Upper lobe of right lung (tissue), 1 donor: Measurements from ENCODE around the gene VAV3. TPM values are rescaled to one million over a fixed set of nuclear protein-coding genes. Genes with fewer than 3 reads are reported as not detected.

Experiments
- ATAC-seq: fragments of 200-7000 bp; cut with Tn5 transposase; one replicate; pipeline ENCODE4 v1.9.1; 2020; ENCODE audit warnings: mild to moderate bottlenecking, moderate library complexity
- DNase-seq: peaks from one replicate; pipeline ENCODE4 v3.0.0-alpha.2; 2020
- H3K27ac ChIP-seq: fragments of 200-600 bp; one replicate; pipeline ENCODE4 v1.8.0; 2022
- H3K27me3 ChIP-seq: fragments of 200-600 bp; one replicate; pipeline ENCODE4 v1.8.0; 2022; ENCODE audit warnings: mild to moderate bottlenecking
- H3K36me3 ChIP-seq: fragments of 200-600 bp; one replicate; pipeline ENCODE4 v1.8.0; 2022
- H3K4me1 ChIP-seq: fragments of 200-600 bp; one replicate; pipeline ENCODE4 v1.8.0; 2022
- H3K4me3 ChIP-seq: fragments of 200-600 bp; one replicate; pipeline ENCODE4 v1.8.0; 2022; ENCODE audit warnings: mild to moderate bottlenecking
- H3K9me3 ChIP-seq: fragments of 200-600 bp; one replicate; pipeline ENCODE4 v1.8.0; 2022
- CTCF ChIP-seq: fragments of 200-600 bp; IDR thresholded peaks from one replicate; pipeline ENCODE4 v1.8.0; 2022; ENCODE audit warnings: antibody characterized with exemption
- intact Hi-C: fragments of 100-400 bp; cut with DNase I; formaldehyde crosslinking; loops from one replicate; pipeline ENCODE4 v1.11.0; 2022
- total RNA-seq: library from RNA; stranded (reverse); fragmentation: NEBNext Ultra II Directional; extraction: Animal tissue kit (Norgen Biotek cat#: 25700); gene quantifications from one replicate; pipeline ENCODE4 v1.2.1, GENCODE V29; 2021
- donor health status: DM: no; HTN: yes; CAD: no; lungs with severe emphysema.

Gene VAV3
- total RNA-seq, 1 donor from 2014 or later = 8.5 TPM

DNA sequence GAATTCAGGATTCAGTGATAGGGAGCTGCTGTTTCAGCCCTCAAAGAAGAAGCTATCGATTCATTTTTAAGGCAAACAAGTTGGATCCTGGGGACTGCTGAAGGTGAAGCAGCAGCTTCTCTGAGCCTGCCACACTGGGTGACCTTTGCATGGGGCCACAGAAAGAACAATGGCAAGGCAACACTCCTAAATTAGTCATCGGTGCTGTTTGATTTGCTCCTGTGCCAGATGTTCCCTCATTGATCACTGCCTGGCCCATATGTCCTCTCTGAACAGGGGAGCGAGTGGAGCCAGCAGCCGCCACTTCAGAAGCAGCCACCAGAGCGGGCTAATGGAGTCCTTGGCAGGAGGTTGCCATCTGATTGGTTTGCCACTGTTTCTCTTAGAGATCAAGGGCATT, 432.7 kb downstream of the VAV3 start:
- Histone ChIP-seq H3K9me3 (no peaks in the 10 kb centered on the region), H3K36me3 (no peaks in the 10 kb centered on the region), H3K27me3 (no peaks in the 10 kb centered on the region), H3K27ac (no peak overlapping the region), H3K4me3 (no peak overlapping the region), H3K4me1 (no peaks in the 10 kb centered on the region)
- TF ChIP-seq CTCF = no peak
- DNase-seq (no peak), ATAC-seq (no peak)
- intact Hi-C loops = loop anchor here (10.0 kb wide), 1 partner anchor 258 kb away; no protein-coding TSS in a partner anchor

DNA sequence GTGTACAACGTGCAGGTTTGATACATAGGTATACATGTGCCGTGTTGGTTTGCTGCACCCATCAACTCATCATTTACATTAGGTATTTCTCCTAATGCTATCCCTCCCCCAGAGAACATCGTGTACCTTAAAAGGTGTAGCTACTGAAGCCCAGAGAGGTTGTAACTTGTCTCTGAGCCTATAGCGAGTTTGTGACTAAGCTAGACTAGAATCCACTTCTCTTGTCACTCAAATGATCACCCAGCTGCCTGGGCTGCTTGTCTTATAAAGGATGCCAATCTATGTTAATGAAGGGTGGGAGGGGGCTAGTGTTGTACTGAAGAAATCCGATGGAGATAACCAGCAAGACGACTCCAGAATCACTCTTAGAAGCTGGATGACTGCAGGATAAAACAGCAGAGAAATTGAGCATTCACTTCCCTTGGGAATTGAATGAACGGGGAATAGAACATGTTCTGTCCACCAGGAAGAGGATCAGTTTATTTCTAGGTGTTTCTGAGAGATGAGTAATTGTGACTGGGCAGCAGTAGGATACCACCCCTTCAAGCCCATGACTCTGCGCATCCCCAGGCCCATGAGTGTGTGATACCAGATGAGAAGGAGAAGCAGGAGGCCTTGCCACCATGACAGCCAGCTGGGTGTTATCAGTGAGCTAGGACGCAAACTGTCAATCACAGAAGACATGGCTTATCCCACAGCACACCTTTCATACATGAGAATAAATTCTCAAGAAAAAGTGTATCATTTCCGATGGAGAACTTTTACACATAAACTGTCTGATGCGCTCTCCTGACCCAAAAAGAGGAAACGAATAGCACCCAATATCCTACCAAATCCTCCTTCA, 433.7 kb downstream of the VAV3 start:
- intact Hi-C loops = loop anchor here (10.0 kb wide), 1 partner anchor 256 kb away; no protein-coding TSS in a partner anchor
- no peaks in the 10 kb centered on the region for H3K4me1 ChIP-seq

DNA sequence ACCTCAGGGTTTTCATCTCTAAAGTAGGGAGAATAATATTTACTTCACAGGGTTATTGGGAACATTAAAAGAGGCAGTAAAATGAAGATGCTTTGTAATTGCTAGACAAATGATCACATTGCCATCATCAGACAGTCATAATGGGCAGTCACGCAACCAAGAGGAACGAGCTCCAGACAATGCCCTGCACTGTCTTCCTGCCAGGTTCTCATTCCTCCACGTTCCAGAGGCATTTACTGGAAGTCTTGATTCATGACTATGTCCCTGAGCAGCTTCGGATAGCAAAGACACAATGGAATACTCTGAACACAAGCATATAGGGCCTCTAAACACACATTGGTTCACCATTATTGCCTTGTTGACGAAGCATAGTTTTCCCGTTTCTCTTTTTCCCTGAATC, 434.4 kb downstream of the VAV3 start:
- DNase-seq (no peak), ATAC-seq (no peak)
- TF ChIP-seq CTCF = no peak
- Histone ChIP-seq H3K4me1 (no peaks in the 10 kb centered on the region), H3K9me3 (no peaks in the 10 kb centered on the region), H3K27ac (no peak overlapping the region), H3K27me3 (no peaks in the 10 kb centered on the region), H3K36me3 (no peaks in the 10 kb centered on the region), H3K4me3 (no peak overlapping the region)
- intact Hi-C loops = loop anchor here (10.0 kb wide), 1 partner anchor 256 kb away; no protein-coding TSS in a partner anchor

More for the DNA sequence above, 433.7 kb downstream of the VAV3 start:
- TF ChIP-seq CTCF = no peak
- no peak overlapping the region for H3K4me3 ChIP-seq
- DNase-seq (no peak), ATAC-seq (no peak)
- H3K9me3 ChIP-seq = no peaks in the 10 kb centered on the region
- no peaks in the 10 kb centered on the region for H3K27me3 ChIP-seq
- no peak overlapping the region for H3K27ac ChIP-seq
- H3K36me3 ChIP-seq = no peaks in the 10 kb centered on the region

DNA sequence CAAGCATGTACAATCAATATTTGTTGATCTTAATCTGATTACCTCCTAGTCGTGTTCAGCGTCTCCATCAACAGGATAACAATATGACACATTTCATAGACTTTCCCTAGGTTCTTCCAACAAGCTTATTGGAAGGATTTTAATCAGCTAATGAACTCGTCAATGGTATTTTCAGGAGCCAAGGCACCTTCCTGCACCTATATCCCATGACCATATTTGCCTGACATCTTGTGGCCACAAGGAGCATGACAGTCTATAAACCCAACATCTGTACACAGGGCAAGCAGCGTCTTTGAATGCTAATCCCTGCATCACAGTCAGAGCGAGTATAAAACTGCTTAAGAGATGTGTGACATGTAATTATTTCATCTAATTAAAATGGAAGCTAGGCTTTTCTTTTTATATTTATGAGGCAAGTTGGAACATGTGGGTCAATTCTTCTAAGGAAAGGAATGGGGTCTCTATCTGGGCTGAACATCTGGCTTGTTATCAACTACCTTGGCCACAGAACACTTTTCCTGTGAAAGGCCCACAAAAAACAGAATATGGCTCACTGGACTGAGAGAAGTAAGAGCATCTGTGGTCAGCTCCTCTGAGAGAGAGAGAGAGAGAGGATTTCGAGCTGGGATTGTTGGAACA, 435.4 kb downstream of the VAV3 start:
- Histone ChIP-seq H3K36me3 (no peaks in the 10 kb centered on the region), H3K27me3 (no peaks in the 10 kb centered on the region), H3K4me1 (no peaks in the 10 kb centered on the region), H3K4me3 (no peak overlapping the region), H3K9me3 (no peaks in the 10 kb centered on the region), H3K27ac (no peak overlapping the region)
- intact Hi-C loops = loop anchor here (10.0 kb wide), 1 partner anchor 255 kb away; no protein-coding TSS in a partner anchor
- DNase-seq (no peak), ATAC-seq (peak; percentile 87)
- TF ChIP-seq CTCF = peak; percentile 75

DNA sequence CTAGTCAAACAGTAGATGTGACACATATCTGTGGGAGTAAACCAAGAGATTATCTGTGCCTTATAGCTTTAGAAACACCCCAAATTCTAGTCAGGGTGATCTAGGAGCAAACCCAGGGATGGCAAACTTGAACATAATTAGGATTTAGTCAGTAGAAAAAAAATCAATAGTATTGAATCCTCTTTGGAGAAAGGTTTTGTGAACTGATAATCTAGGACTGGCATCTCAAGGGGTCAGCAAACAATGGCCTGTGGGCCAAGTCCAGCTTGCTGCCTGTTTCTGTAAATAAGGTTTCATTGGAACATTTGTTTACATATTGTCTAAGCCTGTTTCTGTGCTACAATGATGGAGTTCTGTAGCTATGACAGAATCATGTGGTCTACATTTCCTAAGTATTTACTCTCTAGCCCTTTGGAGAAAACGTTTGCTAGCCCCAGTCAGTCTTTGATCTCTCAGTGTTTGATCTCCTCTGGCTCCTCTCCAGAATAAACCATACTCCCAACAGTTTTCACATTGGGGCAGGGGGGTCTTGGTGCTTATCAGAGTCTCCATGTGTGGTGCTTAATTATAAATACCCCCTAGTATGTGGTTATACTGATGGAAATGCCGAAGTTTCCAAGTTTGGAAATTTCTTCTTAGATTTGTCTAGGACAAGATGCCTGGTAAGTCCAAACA, 438.3 kb downstream of the VAV3 start:
- Histone ChIP-seq H3K9me3 (no peaks in the 10 kb centered on the region), H3K27ac (no peak overlapping the region), H3K4me1 (no peaks in the 10 kb centered on the region), H3K36me3 (no peaks in the 10 kb centered on the region), H3K4me3 (no peak overlapping the region), H3K27me3 (no peaks in the 10 kb centered on the region)
- intact Hi-C loops = no loop called here
- no peak for TF ChIP-seq CTCF
- ATAC-seq (no peak), DNase-seq (no peak)
